Measurements from ENCODE around the gene A4GALT.
"Not testable (repeated sequence)": the region's sequence is repeated elsewhere in the genome, so short reads cannot be mapped to it uniquely, and the experiment has no call there.

The A4GALT gene

GRCh38 chr22:42734406-42734805 lies 13.7 kb upstream of the A4GALT start:
- DNase-seq: no peak

DNA sequence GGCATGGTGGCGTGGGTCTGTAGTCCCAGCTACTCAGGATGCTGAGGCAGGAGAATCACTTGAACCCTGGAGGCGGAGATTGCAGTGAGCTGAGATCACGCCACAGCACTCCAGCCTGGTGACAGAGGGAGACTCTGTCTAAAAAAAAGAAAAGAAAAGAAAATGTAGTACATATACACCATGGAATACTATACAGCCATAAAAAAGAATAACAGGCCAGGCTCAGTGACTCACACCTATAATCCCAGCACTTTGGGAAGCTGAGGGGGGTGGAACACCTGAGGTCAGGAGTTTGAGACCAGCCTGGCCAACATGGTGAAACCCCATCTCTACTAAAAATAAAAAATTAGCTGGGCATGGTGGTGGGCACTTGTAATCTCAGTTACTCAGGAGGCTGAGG lies 12.7 kb upstream of the A4GALT start:
- DNase-seq: not testable (repeated sequence)

DNA sequence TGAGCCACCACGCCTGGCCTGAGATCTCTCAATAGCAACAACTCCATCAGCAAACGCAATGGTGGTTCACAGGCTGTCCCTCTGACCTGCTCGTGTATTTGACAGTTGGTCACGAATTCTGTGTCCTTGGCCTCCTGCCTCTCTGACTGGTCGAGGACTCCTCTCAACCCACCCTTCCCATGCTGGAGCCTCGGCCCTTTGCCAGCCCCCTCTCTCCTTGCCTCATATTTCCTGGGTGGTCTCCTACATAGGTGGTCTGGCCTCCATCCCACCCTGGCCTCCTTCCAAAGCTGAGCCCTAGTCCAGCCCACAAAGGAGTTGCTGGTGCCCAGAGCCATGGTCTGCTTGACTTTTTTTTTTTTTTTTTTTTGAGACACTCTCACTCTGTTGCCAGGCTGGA lies 11.4 kb upstream of the A4GALT start:
- DNase-seq: no peak

DNA sequence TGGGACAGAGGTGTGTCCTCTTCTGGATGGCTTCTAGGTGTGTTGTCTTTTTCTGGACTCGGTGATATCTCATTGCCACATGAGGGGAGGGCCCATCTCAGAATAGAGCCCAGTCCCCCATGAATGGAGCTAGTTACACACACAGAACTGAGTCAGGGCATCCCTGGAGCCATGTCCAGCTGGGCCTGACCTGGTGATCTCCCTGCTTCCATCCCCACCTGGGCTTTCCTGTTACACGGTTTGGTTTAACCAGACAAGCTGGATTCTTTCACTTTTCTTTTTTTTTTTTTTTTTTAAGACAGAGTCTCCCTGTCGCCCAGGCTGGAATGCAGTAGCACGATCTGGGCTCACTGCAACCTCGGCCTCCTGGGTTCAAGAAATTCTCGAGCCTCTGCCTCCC lies 6.1 kb upstream of the A4GALT start:
- no peak for DNase-seq

DNA sequence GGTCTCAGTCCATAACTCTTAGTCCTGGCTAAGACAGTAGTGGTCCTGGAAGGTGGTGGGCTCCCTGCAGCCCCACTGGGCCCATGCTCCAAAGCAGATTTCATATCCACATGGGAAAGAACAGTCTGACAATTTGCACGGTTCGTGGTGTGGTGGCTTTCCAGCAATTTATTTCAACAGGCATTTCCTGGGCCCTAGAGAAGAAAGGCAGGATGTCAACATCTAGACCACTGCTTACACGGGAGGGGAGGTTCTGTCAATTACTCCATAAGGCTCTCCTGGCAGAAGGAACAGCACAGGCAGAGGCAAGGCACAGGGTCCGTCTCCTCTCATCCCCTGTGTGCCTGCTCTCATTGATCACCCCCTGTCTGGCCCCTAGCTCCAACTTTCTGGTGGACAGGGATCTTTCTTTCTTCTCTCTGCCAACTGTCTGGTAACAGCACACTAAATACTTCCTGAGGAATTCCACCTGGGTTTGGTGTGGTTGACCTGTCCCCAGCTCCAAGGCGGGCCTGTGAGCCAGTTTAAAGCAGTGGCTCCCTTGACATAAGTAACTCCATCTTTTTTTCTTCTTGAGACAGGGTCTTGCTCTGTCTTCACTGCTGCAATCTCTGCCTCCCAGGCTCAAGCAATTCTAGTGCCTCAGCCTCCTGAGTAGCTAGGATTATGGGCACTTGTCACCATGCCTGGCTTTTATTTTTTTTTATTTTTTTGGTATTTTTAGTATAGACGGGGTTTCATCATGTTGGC lies 5.1 kb upstream of the A4GALT start:
- no peak for DNase-seq

- DNase-seq: no peak
Observed at GRCh38 chr22:42724062-42724461, 3.4 kb upstream of the A4GALT start.

GRCh38 chr22:42721045-42721434 lies 370 bp upstream of the A4GALT start:
- no peak for DNase-seq

GRCh38 chr22:42719656-42720262 lies 911 bp downstream of the A4GALT start:
- no peak for DNase-seq

- no peak for DNase-seq
Observed at GRCh38 chr22:42719133-42719532, 1.5 kb downstream of the A4GALT start.

DNA sequence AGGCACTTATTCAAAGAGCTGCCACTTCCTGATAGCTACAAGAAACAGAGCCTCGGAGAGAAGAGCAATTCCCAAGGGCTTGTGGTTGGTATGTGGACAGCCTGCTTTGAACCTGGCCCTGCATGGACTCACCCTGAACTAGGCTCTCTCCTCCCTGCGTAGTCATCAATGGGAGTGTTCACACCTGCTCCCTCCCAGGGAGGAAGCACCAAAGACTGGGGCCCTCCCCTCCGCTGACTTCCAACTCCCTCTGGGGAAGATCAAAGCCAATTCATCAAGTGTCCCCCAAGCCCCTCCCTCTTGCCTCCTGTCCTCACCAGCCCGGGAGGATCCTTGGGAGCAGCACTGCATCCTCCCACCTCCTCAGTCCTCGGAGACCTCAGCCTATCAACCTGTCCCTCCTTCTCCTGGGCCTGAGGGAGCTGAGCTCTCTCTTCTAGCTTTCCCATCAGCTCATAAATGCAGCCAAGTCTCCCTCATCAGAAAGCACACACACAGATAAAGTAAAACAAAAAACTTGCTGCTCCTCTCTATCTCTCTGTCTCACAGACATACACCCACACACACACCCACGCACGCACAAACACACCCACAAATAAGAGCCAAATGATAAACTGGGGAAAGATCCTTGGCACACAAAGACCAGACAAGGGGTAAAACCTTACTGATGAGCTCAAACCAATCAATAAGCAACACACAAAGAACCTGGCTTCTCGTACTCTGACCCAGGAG lies 3.3 kb downstream of the A4GALT start:
- DNase-seq: no peak

DNA sequence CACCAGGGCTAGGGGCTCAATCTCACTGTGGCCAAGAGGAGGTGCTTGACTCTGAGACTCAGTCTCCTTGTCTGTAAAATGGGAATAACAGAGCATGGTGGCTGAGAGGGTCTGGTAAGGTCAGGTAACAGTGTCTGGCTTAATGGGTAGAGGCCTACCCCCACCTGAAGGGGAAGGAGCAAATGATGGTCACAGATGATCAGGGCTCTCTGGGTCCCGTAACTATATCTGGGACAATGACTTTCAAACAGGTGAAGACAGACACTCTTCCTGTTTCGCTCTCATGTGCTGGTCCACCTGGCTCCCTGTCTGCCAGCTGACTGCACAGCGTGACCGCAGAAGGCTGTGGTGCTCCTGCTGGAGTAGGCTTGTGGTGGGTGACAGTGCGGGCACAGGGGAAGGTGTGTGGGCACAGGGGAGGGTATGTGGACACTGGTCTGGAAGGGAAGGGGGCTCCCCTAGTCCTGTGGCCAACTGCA lies 4.0 kb downstream of the A4GALT start:
- no peak for DNase-seq

DNA sequence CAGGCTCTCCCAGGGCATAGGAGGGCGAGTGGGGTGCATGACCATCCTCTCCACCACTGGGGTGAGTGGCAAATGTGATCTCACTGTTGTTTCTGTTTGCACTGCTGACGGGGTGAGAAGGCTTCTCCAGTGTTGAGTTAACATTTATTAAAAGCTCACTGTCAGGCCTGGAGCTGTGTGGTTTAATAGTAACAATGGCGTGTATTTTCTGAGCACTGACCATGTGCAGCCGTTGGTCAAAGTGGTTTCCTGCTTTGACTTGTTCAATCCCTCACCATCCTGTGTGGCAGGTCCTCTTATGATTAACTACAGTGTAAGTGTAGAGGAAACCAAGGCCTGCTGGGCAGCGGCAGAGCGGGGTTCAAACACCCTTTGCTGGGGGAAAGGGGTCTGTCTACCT lies 4.4 kb downstream of the A4GALT start:
- no peak for DNase-seq

DNA sequence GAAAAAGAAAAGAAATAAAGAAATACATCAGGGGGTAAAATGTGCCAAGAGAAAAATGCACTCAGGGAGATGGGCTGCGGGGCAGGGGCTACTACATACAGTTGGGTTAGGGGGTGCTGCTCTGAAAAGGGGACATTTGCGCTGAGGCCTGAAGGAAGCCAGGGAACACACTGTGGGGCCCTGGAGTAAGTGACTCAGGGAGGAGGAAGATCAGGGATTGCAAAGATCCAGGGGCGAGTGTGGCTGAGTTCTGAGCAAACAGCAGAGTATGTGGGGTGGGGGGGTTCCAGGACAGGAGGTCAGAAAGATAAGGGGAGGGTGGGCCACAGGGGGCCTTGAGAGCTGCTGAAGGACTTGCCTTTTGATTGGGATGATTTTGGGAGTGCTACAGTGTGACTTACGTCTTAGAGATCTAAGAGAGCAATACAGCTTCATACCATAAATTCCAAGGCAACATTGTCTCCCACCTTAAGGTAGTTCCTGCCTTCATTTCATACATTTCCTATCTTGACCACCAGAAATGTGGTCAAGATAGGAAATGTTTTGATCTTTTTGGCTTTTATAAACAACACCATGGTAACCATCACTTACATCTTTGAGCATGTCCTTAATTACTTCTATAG lies 5.8 kb downstream of the A4GALT start:
- DNase-seq: no peak

DNA sequence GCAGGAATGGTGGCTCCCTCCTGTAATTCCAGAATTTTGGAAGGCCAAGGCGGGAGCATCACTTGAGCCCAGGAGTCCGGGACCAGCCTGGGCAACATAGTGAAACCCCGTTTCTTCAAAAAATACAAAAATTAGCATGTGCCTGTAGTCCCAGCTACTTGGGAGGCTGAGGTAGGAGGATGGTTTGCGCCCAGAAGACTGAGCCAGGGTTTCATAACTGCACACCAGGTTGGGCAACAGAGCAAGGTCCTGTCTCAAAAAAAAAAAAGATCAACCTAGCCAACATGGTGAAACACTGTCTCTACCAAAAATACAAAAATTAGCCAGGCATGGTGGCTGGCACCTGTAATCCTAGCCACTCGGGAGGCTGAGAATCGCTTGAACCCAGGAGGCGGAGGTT lies 6.4 kb downstream of the A4GALT start:
- DNase-seq: no peak

DNA sequence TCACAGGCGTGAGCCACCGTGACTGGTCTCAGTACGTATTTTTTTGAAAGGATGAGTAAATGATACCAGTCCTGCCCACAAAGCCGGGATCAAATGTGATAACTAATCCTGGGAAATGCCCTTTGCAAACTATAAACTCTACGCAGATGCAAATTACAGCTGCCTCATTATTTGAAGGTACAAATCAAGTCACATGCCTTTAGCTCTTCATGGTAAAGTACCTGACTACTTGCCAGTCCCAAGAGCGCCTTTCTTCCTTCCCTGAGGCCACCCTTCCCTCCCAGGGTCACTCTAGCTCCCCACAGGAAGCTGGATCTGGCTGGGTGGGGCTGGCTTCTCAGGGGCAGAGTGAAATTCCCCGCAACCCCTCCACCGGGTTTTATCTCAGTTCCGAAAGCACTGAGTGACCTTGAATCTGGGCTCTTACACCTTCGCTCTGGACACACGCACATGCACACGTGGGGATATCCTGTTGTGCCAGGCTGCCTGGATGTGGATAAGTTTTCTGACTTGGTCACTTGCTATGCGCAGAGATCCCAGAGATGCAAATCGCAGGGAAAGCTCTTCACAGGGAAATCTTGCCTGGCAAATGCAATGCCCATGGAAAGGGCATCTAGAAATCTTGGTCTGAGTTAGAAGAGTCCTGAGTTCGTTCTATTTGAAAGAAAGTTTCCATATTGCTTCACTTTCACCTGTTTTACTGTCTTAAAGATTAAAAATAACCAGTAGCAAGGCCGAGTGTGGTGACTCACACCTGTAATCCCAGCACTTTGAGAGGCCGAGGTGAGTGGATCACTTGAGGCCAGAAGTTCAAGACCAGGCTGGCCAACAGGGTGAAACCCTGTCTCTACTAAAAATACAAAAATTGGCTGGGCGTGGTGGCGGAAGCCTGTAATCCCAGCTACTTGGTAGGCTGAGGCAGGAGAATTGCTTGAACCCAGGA lies 8.5 kb downstream of the A4GALT start:
- no peak for DNase-seq

GRCh38 chr22:42711281-42711731 lies 9.4 kb downstream of the A4GALT start:
- no peak for DNase-seq

GRCh38 chr22:42708417-42708816 lies 12.3 kb downstream of the A4GALT start:
- DNase-seq: no peak

DNA sequence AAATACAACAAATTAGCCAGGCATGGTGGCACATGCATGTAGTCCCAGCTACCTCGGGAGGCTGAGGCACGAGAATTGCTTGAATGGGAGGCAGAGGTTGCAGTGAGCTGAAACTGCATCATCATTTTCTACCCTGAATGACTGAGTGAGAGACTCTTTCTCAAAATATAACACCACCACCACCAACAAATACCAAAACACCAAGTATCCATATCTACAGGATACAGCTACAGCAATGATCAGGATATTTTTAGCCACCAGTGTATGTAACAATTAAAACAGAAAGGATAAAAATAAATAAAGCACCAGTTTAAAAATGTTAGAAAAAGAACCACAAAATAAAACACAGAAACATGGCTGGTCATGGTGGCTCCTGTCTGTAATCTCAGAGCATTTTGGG lies 13.2 kb downstream of the A4GALT start:
- DNase-seq: no peak

GRCh38 chr22:42704896-42705295 lies 15.8 kb downstream of the A4GALT start:
- no peak for DNase-seq

DNA sequence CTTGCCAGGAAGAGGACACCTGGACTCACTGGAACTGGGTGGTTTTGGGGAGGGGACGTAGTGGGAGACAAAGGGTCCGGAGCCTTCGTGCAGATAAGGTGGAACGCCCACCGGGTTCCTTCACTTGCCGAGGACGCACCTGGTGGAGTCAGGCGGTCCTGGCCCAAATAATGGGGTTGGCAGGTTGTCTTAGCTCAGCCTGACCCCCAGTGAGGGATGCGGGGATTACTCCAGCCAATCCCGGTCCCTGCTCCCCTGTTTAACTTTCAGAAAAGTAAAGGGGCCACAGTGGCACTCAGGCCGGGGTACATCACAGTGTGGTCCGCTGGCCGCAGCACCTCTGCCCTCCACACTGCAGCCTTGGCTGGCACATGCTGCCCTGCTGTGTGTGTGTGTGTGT lies 18.0 kb downstream of the A4GALT start:
- no peak for DNase-seq

DNA sequence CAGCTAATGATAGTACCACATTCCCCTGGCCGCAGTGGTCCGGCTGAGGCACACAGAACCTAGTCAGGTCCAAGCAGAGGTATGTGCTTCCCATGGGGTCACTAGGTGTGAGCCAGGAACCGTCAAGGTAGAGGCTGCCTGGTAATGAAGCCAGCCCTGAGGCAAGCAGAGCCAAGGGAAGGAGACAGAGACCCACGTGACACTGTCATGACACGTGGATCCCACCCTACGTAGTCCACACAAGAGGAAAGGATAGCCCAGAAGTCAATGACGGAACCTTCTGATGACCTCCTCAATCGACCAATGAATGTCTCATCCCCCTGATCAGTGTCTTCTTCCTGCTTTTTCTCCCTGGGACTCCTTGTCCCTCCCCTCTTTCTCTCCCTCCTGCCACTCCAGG lies 19.0 kb downstream of the A4GALT start:
- DNase-seq: no peak

DNA sequence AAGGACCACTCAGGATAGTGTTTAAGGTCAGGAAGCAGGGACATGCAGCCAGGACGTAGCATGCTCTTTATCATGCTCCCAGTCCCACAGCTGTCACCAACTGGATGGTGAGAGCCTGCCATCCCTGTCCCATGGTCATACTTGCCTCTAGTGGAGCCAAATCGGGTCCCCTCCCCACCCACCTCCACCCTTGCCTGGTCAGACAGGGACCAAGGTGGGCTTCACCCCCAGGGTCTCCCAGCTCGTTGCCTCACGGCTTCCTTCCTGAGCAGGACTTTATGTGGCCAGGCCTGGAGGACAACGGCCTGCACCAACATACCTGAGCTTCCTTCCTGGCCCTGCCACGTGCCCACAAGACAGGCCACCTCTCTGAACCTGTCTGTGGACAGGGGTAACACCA lies 19.8 kb downstream of the A4GALT start:
- no peak for DNase-seq

All from NCI-H446 treated with DMSO at 0.1 percent for 48 hours (cell line).